Psoas muscle (tissue), 8 donors: ENCODE data around the gene CAMTA1. TPM values are rescaled to one million over a fixed set of nuclear protein-coding genes. Genes with fewer than 3 reads are reported as not detected.

Source experiments
- ATAC-seq, 4 donors: fragments of 200-7000 bp; cut with Tn5 transposase; one replicate each; pipeline ENCODE4 v1.9.1; 2020; ENCODE audit warnings: moderate library complexity in 3 of 4, mild to moderate bottlenecking in 2 of 4
- DNase-seq, 2 donors: peaks; one replicate each; pipeline ENCODE4 v3.0.0-alpha.2; 2020
- H3K27ac ChIP-seq: fragments of 200-600 bp; one replicate; pipeline ENCODE4 v1.8.0; 2022
- H3K27me3 ChIP-seq, 3 donors: fragments of 200-600 bp in 1 of 3; one replicate each; pipeline versions ENCODE4 v1.6.1 to v1.8.0; 2013 to 2022; ENCODE audit warnings: low read length in 2 of 3, mild to moderate bottlenecking in 2 of 3, moderate library complexity in 1 of 3; ENCODE audit not compliant: insufficient read depth in 3 of 3
- H3K36me3 ChIP-seq, 2 donors: fragments of 200-600 bp in 1 of 2; one replicate each; pipeline versions ENCODE4 v1.6.1 to v1.8.0; 2013 to 2022; ENCODE audit warnings: low read depth in 1 of 2, mild to moderate bottlenecking in 1 of 2, moderate library complexity in 1 of 2; ENCODE audit not compliant: insufficient read depth in 1 of 2
- H3K4me1 ChIP-seq: fragments of 200-600 bp; one replicate; pipeline ENCODE4 v1.8.0; 2022
- H3K4me3 ChIP-seq: fragments of 200-600 bp; one replicate; pipeline ENCODE4 v1.8.0; 2022; ENCODE audit warnings: mild to moderate bottlenecking
- H3K9me3 ChIP-seq: fragments of 200-600 bp; one replicate; pipeline ENCODE4 v1.8.0; 2022
- CTCF ChIP-seq: fragments of 200-600 bp; IDR thresholded peaks from one replicate; pipeline ENCODE4 v1.8.0; 2022; ENCODE audit warnings: antibody characterized with exemption
- WGBS, 3 donors: extraction: QIAGEN DNeasy Blood & Tissue Kit; methylation state at CpG; one replicate each; pipeline versions ENCODE4 v1.1.6 to v1.1.7; 2013; 5-methylcytosine and 5-hydroxymethylcytosine counted together
- intact Hi-C, 2 donors: fragments of 100-400 bp; cut with DNase I; formaldehyde crosslinking; loops; one replicate each; pipeline versions ENCODE4 v1.11.0 to v1.14.2; 2022
- polyA plus RNA-seq, 3 donors: library from polyadenylated mRNA; stranded (reverse); fragments of 200-250 nt; gene quantifications; one replicate each; pipeline ENCODE4 v1.2.3, GENCODE V29; 2013
- total RNA-seq, 4 donors: library from RNA; stranded (reverse); fragmentation: NEBNext Ultra II Directional in 2 of 4; extraction: Animal tissue kit (Norgen Biotek cat#: 25700) in 2 of 4; gene quantifications; one replicate each; pipeline versions ENCODE4 v1.2.1 to v1.2.4, GENCODE V29; 2021 to 2023
- donor health status: healthy with polysubstance abuse.
- donor health status: DM: no; HTN: no; CAD: no; lungs with moderate emphysema.
- donor health status: Bipolar disorder and iron deficiency.
- donor health status: healthy.
- donor health status: DM: yes; HTN: yes; CAD: no.
- donor health status: DM: no; HTN: no; CAD: no.
- donor health status: DM: no; HTN: no; CAD: no.
- donor health status: DM: yes; HTN: yes; CAD: no.

Gene CAMTA1
- total and polyA plus RNA-seq, 7 donors, result 64.6 to 206 (median 76.5) TPM

DNA sequence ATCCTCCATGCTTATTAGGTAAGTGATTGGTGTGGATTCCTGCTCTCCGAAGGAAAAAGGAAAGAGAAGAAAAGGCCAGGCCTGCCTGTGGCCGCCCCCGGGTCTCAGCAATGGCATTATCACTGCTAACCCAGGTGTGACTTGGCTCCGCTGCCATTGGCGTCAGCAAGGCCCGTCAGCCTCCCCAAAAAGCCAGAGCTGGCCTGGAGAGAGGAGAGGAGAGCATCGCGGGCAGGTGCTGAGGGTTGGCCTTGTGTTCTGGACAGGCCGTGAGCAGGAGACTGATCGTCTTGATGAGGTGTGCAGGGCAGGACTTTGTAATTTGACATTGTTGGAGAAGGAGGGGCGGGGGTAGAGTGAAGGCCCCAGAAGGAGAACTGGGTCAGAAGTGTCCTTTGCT, 186.4 kb downstream of the CAMTA1 start:
- intact Hi-C loops, result no loop called here
- TF ChIP-seq CTCF, result no peak
- Histone ChIP-seq H3K27me3 (no peaks in the 10 kb centered on the region), H3K36me3 (no peaks in the 10 kb centered on the region), H3K27ac (no peak overlapping the region), H3K4me1 (no peaks in the 10 kb centered on the region), H3K4me3 (no peak overlapping the region), H3K9me3 (no peaks in the 10 kb centered on the region)
- ATAC-seq (peak in 1 of 4 donors; percentile 14), DNase-seq (no peak)
- 78 to 87% (median 81%) methylated on average over 11 of the region's 11 CpGs for WGBS, 3 donors

GRCh38 chr1:6972399-6972798, 187.1 kb downstream of the CAMTA1 start:
- DNase-seq, result no peak
- TF ChIP-seq CTCF, result no peak
- H3K27me3 ChIP-seq, result no peaks in the 10 kb centered on the region

DNA sequence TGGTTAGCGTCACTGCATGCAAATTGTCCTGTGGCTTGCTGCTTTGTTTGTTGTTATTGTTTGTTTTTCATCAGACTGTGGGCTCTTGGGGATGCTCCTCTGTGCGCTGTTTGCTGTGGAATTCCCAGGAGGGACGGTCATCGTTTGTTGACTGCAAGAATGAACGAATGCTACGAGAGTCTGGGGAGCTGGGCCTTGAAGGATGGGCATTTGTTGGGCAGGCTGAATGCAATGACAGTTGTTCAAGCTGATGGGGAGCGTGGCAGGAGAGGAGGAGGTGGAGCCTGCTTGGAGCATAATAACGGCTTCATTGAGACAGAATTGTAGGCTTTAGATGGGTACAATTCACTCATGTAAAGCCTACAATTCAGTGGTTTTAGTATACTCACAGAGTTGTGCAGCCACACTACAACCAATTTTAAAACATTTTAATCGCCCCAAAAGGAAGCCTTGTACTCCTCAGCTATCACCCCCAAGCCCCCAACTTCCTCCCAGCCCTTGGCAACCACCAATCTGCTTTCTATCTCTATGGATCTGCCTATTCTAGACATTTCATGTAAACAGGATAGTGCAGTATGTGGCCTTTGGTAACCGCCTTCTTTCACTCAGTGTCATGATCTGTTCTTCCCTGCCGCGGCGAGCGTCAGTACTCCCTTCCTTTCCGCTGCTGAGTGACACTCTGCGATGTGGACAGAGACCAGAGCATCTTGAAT, 190.2 kb downstream of the CAMTA1 start:
- H3K27ac ChIP-seq, result no peak overlapping the region
- DNase-seq, result no peak

More at GRCh38 chr1:6972399-6972798, 187.1 kb downstream of the CAMTA1 start:
- Histone ChIP-seq H3K4me3 (no peak overlapping the region), H3K9me3 (no peaks in the 10 kb centered on the region), H3K4me1 (peaks cover 2% of the 10 kb centered on the region), H3K36me3 (no peaks in the 10 kb centered on the region), H3K27ac (no peak overlapping the region)
- WGBS, 3 donors, result 60 to 81% (median 61%) methylated on average over 4 of the region's 4 CpGs
- no peak for ATAC-seq
- intact Hi-C loops, result no loop called here

DNA sequence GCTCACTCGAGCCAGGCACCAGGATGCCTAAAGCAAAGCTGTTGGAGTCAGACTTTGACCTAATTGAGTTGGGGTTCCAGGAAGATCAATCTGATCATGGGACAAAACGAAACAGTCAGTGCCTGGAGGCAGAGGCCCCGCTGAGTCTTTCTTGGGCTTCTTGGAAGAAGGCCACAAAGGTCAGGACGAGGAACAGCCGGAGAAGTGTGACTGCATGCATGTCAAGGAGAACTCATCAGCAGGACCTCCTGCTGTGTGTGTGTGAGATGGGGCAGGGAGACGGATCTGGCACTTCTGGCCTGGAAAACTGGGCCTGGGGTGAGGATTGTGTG, 190.8 kb downstream of the CAMTA1 start:
- no peak overlapping the region for H3K4me3 ChIP-seq
- ATAC-seq, result no peak
- H3K27me3 ChIP-seq, result no peaks in the 10 kb centered on the region
- WGBS, 3 donors, result 60 to 75% (median 72%) methylated on average over 6 of the region's 6 CpGs
- no peak for TF ChIP-seq CTCF
- H3K9me3 ChIP-seq, result no peaks in the 10 kb centered on the region
- no peak for DNase-seq
- H3K27ac ChIP-seq, result no peak overlapping the region
- intact Hi-C loops, result no loop called here
- no peaks in the 10 kb centered on the region for H3K36me3 ChIP-seq
- H3K4me1 ChIP-seq, result peaks cover 4% of the 10 kb centered on the region

More for the DNA sequence above, 190.2 kb downstream of the CAMTA1 start:
- Histone ChIP-seq H3K27me3 (no peaks in the 10 kb centered on the region), H3K4me3 (no peak overlapping the region), H3K36me3 (no peaks in the 10 kb centered on the region), H3K4me1 (peaks cover 4% of the 10 kb centered on the region), H3K9me3 (no peaks in the 10 kb centered on the region)
- WGBS, 3 donors, result 83 to 91% (median 86%) methylated on average over 16 of the region's 16 CpGs
- TF ChIP-seq CTCF, result no peak
- intact Hi-C loops, result no loop called here
- ATAC-seq, result no peak
